HCT116 (cell line): ENCODE data around the gene PRRT2. TPM values are rescaled to one million over a fixed set of nuclear protein-coding genes. Genes with fewer than 3 reads are reported as not detected.

Source experiments
- ATAC-seq: fragments of 200-7000 bp; cut with Tn5 transposase; 2 replicates; pipeline ENCODE4 v1.9.1; 2020; ENCODE audit warnings: mild to moderate bottlenecking, moderate library complexity
- BruUV-seq: library from RNA; stranded (reverse); fragments of 400-500 nt; replicated peaks from 2 replicates; lab custom pipeline; 2021; lab: Mats Ljungman, UMichigan
- CTCF ChIA-PET: fragments of 300-600 bp; sonication (Branson Sonifier 250); formaldehyde crosslinking; loops from one replicate; lab custom pipeline; 2021; ENCODE audit warnings: antibody characterized with exemption; lab: Charles Lee
- POLR2A ChIA-PET: fragments of 300-600, 350-600 bp; sonication (Branson Sonifier 250); formaldehyde crosslinking; loops from one replicate; lab custom pipeline; 2021; ENCODE audit warnings: antibody characterized with exemption; lab: Charles Lee
- RAD21 ChIA-PET, 2 experiments: fragments of 300-600 bp; sonication (Branson Sonifier 250); formaldehyde crosslinking; loops; one replicate each; lab custom pipeline; 2023; ENCODE audit warnings: low total read pairs in 2 of 2; ENCODE audit not compliant: uncharacterized antibody in 2 of 2, unreplicated experiment in 2 of 2, low non-redundant PET in 1 of 2; lab: Charles Lee
- DNase-seq: peaks from one replicate; pipeline ENCODE4 v3.0.0-alpha.2; 2010; ENCODE audit warnings: low read depth, low spot score
- H2AFZ ChIP-seq: fragments of 200-600 bp; shearing (Covaris generic), sonication (generic); 2 replicates; pipeline ENCODE4 v1.6.1; 2017; ENCODE audit warnings: low read depth, mixed run types, mixed read lengths, antibody characterized with exemption, low read length; ENCODE audit not compliant: poor library complexity, severe bottlenecking
- H3K27ac ChIP-seq: 2 replicates; pipeline ENCODE4 v1.5.1; 2012; ENCODE audit warnings: low read depth, low read length
- H3K27me3 ChIP-seq: fragments of 200-600 bp; sonication (generic); 2 replicates; pipeline ENCODE4 v1.6.1; 2016; ENCODE audit warnings: mixed run types, low read length, mixed read lengths; ENCODE audit not compliant: insufficient read depth
- H3K36me3 ChIP-seq, 2 experiments: fragments of 200-500 bp in 1 of 2; fragments of 200-600 bp in 1 of 2; sonication (Bioruptor generic) in 1 of 2; sonication (generic) in 1 of 2; 2 replicates each; pipeline versions ENCODE4 v1.5.1 to v1.6.1; 2014 to 2016; ENCODE audit warnings: low read length in 2 of 2, inconsistent platforms in 1 of 2, mixed read lengths in 1 of 2, mixed run types in 1 of 2; ENCODE audit not compliant: insufficient read depth in 2 of 2, control insufficient read depth in 1 of 2
- H3K4me1 ChIP-seq, 2 experiments: fragments of 200-600 bp in 1 of 2; sonication (generic) in 1 of 2; 2 replicates each; pipeline versions ENCODE4 v1.5.1 to v1.6.1; 2012 to 2017; ENCODE audit warnings: low read length in 2 of 2, inconsistent platforms in 1 of 2, mild to moderate bottlenecking in 1 of 2, mixed read lengths in 1 of 2, mixed run types in 1 of 2, moderate library complexity in 1 of 2; ENCODE audit not compliant: insufficient read depth in 2 of 2, control insufficient read depth in 1 of 2
- H3K4me2 ChIP-seq: fragments of 200-600 bp; sonication (generic); 2 replicates; pipeline ENCODE4 v1.6.1; 2017; ENCODE audit warnings: mixed run types, low read length, mixed read lengths
- H3K4me3 ChIP-seq, 2 experiments: fragments of 200-600 bp in 1 of 2; sonication (generic) in 1 of 2; replicated peaks in 1 of 2; 2 replicates each; pipeline ENCODE4 v1.5.1; 2011 to 2016; ENCODE audit warnings: low read length in 2 of 2, control low read depth in 1 of 2, low read depth in 1 of 2, mild to moderate bottlenecking in 1 of 2, mixed read lengths in 1 of 2, mixed run types in 1 of 2
- H3K79me2 ChIP-seq: fragments of 200-600 bp; sonication (generic); 2 replicates; pipeline ENCODE4 v1.6.1; 2017; ENCODE audit warnings: mild to moderate bottlenecking, mixed run types, low read length, moderate library complexity, mixed read lengths; ENCODE audit not compliant: insufficient read depth
- H3K9ac ChIP-seq: fragments of 200-600 bp; sonication (generic); 2 replicates; pipeline ENCODE4 v1.6.1; 2016; ENCODE audit warnings: low read length, mixed read lengths
- H3K9me2 ChIP-seq: fragments of 200-600 bp; sonication (generic), shearing (Covaris generic); 2 replicates; pipeline ENCODE4 v1.6.1; 2017; ENCODE audit warnings: mixed run types, mild to moderate bottlenecking, moderate library complexity; ENCODE audit not compliant: insufficient read depth
- H3K9me3 ChIP-seq, 2 experiments: fragments of 200-500 bp in 1 of 2; fragments of 200-600 bp in 1 of 2; sonication (Bioruptor generic) in 1 of 2; sonication (generic) in 1 of 2; 2 replicates each; pipeline ENCODE4 v1.6.1; 2014 to 2017; ENCODE audit warnings: low read length in 2 of 2, mixed read lengths in 2 of 2, inconsistent platforms in 1 of 2, low read depth in 1 of 2, mild to moderate bottlenecking in 1 of 2, mixed run types in 1 of 2, moderate library complexity in 1 of 2; ENCODE audit not compliant: control insufficient read depth in 1 of 2, insufficient read depth in 1 of 2
- H4K20me1 ChIP-seq: fragments of 200-600 bp; sonication (generic), shearing (Covaris generic); 2 replicates; pipeline ENCODE4 v1.6.1; 2017; ENCODE audit warnings: mixed run types, mild to moderate bottlenecking, moderate library complexity; ENCODE audit not compliant: insufficient read depth
- ATF3 ChIP-seq: IDR thresholded peaks from 2 replicates; pipeline ENCODE4 v1.6.1; 2012
- CBX3 ChIP-seq: IDR thresholded peaks from 2 replicates; pipeline ENCODE4 v1.6.1; 2012; ENCODE audit warnings: low read depth
- CEBPB ChIP-seq: IDR thresholded peaks from 2 replicates; pipeline ENCODE4 v1.6.1; 2012; ENCODE audit warnings: low read depth
- ELF1 ChIP-seq: IDR thresholded peaks from 2 replicates; pipeline ENCODE4 v1.6.1; 2012; ENCODE audit warnings: low read depth, borderline replicate concordance
- EZH2 ChIP-seq: fragments of 200-600 bp; sonication (generic); IDR thresholded peaks from 2 replicates; pipeline ENCODE4 v1.6.1; 2017; ENCODE audit warnings: antibody characterized with exemption, mixed run types
- EZH2phosphoT487 ChIP-seq: fragments of 200-600 bp; IDR thresholded peaks from 2 replicates; pipeline ENCODE4 v1.6.1; 2018; ENCODE audit warnings: antibody characterized with exemption, borderline replicate concordance
- FOSL1 ChIP-seq: IDR thresholded peaks from 2 replicates; pipeline ENCODE4 v1.6.1; 2012; ENCODE audit warnings: low read depth
- MAX ChIP-seq: IDR thresholded peaks from 2 replicates; pipeline ENCODE4 v1.6.1; 2012
- POLR2A ChIP-seq: IDR thresholded peaks from 2 replicates; pipeline ENCODE4 v1.7.0; 2011; ENCODE audit warnings: borderline replicate concordance; ENCODE audit not compliant: insufficient read depth, insufficient read length; ENCODE audit errors: extremely low read depth
- RAD21 ChIP-seq: IDR thresholded peaks from 2 replicates; pipeline ENCODE4 v1.6.1; 2012; ENCODE audit warnings: low read depth, mild to moderate bottlenecking
- REST ChIP-seq: IDR thresholded peaks from 2 replicates; pipeline ENCODE4 v1.6.1; 2012; ENCODE audit warnings: low read depth
- SP1 ChIP-seq: IDR thresholded peaks from 2 replicates; pipeline ENCODE4 v1.6.1; 2012; ENCODE audit warnings: low read depth
- TCF7L2 ChIP-seq: IDR thresholded peaks from 2 replicates; pipeline ENCODE4 v1.7.0; 2011; ENCODE audit warnings: borderline replicate concordance, inconsistent platforms; ENCODE audit not compliant: insufficient read depth, insufficient read length; ENCODE audit errors: extremely low read depth
- ZFX ChIP-seq: fragments of 450-650 bp; IDR thresholded peaks from 2 replicates; pipeline ENCODE4 v1.6.1; 2017
- ZNF274 ChIP-seq: fragments of 200-500 bp; sonication (Bioruptor generic); IDR thresholded peaks from 2 replicates; pipeline ENCODE4 v1.6.1; 2014; ENCODE audit warnings: mild to moderate bottlenecking, low read depth, low read length, inconsistent platforms
- intact Hi-C: fragments of 100-400 bp; cut with micrococcal nuclease; formaldehyde crosslinking; loops from 2 replicates; pipeline ENCODE4 v1.10.0; 2022
- total RNA-seq: library from RNA; stranded (reverse); gene quantifications from one replicate; pipeline ENCODE4 v1.2.1, GENCODE V29; 2021; ENCODE audit not compliant: unreplicated experiment
- TF ChIP-seq, protein P1 (sequence below), 3 experiments: fragments of 200-600 bp in 1 of 3; sonication (generic) in 1 of 3; IDR thresholded peaks in 2 of 3; conservative IDR thresholded peaks in 1 of 3; 2 replicates each; pipeline ENCODE4 v1.5.1; 2012 to 2017; ENCODE audit warnings: low read depth in 2 of 3, low read length in 2 of 3, antibody characterized with exemption in 1 of 3, borderline replicate concordance in 1 of 3, control low read depth in 1 of 3, mild to moderate bottlenecking in 1 of 3, mixed read lengths in 1 of 3, mixed run types in 1 of 3, moderate library complexity in 1 of 3; ENCODE audit not compliant: insufficient read depth in 1 of 3
- TF ChIP-seq, protein P2 (sequence below): IDR thresholded peaks from 2 replicates; pipeline ENCODE4 v1.6.1; 2011; ENCODE audit warnings: mild to moderate bottlenecking, low read length, moderate library complexity; ENCODE audit not compliant: insufficient replicate concordance; ENCODE audit errors: extremely low read depth

The PRRT2 gene
- total RNA-seq, 1 experiment from 2014 or later: 4.0 TPM

DNA sequence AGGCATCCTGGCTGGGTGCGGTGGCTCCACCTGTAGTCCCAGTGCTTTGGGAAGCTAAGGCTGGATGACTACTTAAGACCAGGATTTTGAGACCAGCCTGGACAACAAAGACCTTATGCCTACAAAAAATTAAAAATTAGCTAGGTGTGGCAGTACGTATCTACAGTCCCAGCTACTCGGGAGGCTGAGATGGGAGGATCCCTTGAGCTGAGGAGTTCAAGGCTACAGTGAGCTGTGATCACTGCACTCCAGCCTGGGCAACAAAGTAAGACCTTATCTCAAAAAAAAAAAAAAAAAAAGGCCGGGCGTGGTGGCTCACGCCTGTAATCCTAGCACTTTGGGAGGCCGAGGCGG lies 14.3 kb downstream of the PRRT2 start (continued):
- TF ChIP-seq, protein P1, sequence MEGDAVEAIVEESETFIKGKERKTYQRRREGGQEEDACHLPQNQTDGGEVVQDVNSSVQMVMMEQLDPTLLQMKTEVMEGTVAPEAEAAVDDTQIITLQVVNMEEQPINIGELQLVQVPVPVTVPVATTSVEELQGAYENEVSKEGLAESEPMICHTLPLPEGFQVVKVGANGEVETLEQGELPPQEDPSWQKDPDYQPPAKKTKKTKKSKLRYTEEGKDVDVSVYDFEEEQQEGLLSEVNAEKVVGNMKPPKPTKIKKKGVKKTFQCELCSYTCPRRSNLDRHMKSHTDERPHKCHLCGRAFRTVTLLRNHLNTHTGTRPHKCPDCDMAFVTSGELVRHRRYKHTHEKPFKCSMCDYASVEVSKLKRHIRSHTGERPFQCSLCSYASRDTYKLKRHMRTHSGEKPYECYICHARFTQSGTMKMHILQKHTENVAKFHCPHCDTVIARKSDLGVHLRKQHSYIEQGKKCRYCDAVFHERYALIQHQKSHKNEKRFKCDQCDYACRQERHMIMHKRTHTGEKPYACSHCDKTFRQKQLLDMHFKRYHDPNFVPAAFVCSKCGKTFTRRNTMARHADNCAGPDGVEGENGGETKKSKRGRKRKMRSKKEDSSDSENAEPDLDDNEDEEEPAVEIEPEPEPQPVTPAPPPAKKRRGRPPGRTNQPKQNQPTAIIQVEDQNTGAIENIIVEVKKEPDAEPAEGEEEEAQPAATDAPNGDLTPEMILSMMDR (IDR thresholded peaks at IDR 0.05 in 2 of 3, conservative IDR thresholded peaks at IDR 0.05 in 1 of 3; ENCODE audit: borderline replicate concordance in 1 of 3, insufficient read depth in 1 of 3, low read depth in 2 of 3, low read length in 2 of 3): no peak
- TF ChIP-seq SP1 (no peak), EZH2phosphoT487 (no peak), ZNF274 (no peak), ZFX (no peak), CBX3 (no peak), ATF3 (no peak), ELF1 (no peak), FOSL1 (no peak), RAD21 (no peak)

- Histone ChIP-seq H3K27ac (no peak overlapping the region), H3K9ac (no peak overlapping the region), H4K20me1 (no peaks in the 10 kb centered on the region), H3K4me2 (no peak overlapping the region), H3K9me2 (no peaks in the 10 kb centered on the region), H2AFZ (no peak overlapping the region), H3K4me1 (peaks cover 28 to 50% of the 10 kb centered on the region in 2 experiments), H3K27me3 (no peaks in the 10 kb centered on the region), H3K9me3 (no peaks in the 10 kb centered on the region), H3K36me3 (peaks cover 2 to 4% of the 10 kb centered on the region in 2 experiments; a peak in 2 of 4 replicates), H3K79me2 (no peaks in the 10 kb centered on the region; the same call in 1 of the 2 replicates), H3K4me3 (no peak overlapping the region)
- no peak for ATAC-seq
- ChIA-PET POLR2A (no interaction called here), CTCF (no interaction called here), RAD21 (no interaction called here)
- intact Hi-C loops: no loop called here
- BruUV-seq: no TSS peak
- no peak for DNase-seq
- TF ChIP-seq, protein P2, sequence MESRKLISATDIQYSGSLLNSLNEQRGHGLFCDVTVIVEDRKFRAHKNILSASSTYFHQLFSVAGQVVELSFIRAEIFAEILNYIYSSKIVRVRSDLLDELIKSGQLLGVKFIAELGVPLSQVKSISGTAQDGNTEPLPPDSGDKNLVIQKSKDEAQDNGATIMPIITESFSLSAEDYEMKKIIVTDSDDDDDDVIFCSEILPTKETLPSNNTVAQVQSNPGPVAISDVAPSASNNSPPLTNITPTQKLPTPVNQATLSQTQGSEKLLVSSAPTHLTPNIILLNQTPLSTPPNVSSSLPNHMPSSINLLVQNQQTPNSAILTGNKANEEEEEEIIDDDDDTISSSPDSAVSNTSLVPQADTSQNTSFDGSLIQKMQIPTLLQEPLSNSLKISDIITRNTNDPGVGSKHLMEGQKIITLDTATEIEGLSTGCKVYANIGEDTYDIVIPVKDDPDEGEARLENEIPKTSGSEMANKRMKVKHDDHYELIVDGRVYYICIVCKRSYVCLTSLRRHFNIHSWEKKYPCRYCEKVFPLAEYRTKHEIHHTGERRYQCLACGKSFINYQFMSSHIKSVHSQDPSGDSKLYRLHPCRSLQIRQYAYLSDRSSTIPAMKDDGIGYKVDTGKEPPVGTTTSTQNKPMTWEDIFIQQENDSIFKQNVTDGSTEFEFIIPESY: no peak
- TF ChIP-seq ZNF274: no peak
- no peak for TF ChIP-seq REST
- no peak for TF ChIP-seq TCF7L2
- no peak for TF ChIP-seq ZFX
- TF ChIP-seq EZH2: no peak
- TF ChIP-seq CEBPB: no peak
- no peak for TF ChIP-seq MAX
- no peak for TF ChIP-seq POLR2A
These were observed 18.8 kb downstream of the PRRT2 start for GRCh38 chr16:29830774-29831173.
